Measurements from ENCODE around the gene CCSER1. TPM values are rescaled to one million over a fixed set of nuclear protein-coding genes. Genes with fewer than 3 reads are reported as not detected.

CCSER1 gene
- total RNA-seq, 2 experiments from 2014 or later, result not detected

DNA sequence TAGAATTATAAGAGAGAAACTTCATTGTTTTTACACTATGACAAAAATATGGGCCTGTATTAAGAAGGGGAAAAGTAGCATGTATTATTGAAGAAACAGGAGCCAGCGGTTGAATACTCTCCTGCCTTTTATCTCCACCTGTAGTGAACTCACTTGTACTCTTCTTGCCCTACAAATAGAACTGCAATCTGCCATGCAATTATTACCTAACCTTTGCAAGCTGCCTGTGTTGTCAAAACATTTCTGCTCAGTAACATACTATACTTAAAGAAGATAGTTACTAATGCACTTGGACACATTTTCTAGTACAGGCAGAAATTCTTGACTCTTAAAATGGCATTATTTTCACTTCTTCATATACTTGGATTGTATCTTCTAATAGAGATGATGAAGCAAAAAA lies 1358.2 kb downstream of the CCSER1 start:
- no peaks in the 10 kb centered on the region for H3K36me3 ChIP-seq (ENCODE audit: insufficient read depth, low read length)
- H3K9me2 ChIP-seq (ENCODE audit: insufficient read depth, low read length), result no peaks in the 10 kb centered on the region
- ChIA-PET POLR2A (interaction anchor here (0.6 kb wide), 1 partner anchor 220 kb away, joined by 3 read pairs; no protein-coding TSS in a partner anchor), CTCF (ENCODE audit: unreplicated experiment) (no interaction called here)
- H3K4me2 ChIP-seq (ENCODE audit: low read length), result no peak overlapping the region
- H3K4me3 ChIP-seq (ENCODE audit: low read depth, low read length, poor library complexity, severe bottlenecking), result no peak overlapping the region
- no TSS peak for BruUV-seq (replicated peaks)
- intact Hi-C loops (cut with micrococcal nuclease; ENCODE audit: unreplicated experiment), result no loop called here
- no peak overlapping the region for H2AFZ ChIP-seq (ENCODE audit: low read length)
- H3K9me3 ChIP-seq (ENCODE audit: low read length), result no peaks in the 10 kb centered on the region
- H3K4me1 ChIP-seq (ENCODE audit: insufficient read depth, low read length, poor library complexity, severe bottlenecking), result no peaks in the 10 kb centered on the region
- no peak for TF ChIP-seq CTCF (conservative IDR thresholded peaks at IDR 0.05; ENCODE audit: low read length)
- no peak for TF ChIP-seq EZH2phosphoT487 (IDR thresholded peaks at IDR 0.05; ENCODE audit: borderline replicate concordance, low read depth, low read length)
- no peaks in the 10 kb centered on the region for H3K79me2 ChIP-seq (ENCODE audit: insufficient read depth, low read depth, low read length)
- DNase-seq (ENCODE audit: low spot score), result no peak
- no peaks in the 10 kb centered on the region for H4K20me1 ChIP-seq (ENCODE audit: insufficient read depth, low read length)
- H3K27ac ChIP-seq (ENCODE audit: low read depth, low read length, poor library complexity, severe bottlenecking), result no peak overlapping the region

GRCh38 chr4:91488946-91489345 lies 1361.8 kb downstream of the CCSER1 start:
- H3K4me1 ChIP-seq (ENCODE audit: insufficient read depth, low read length, poor library complexity, severe bottlenecking), result no peaks in the 10 kb centered on the region
- no peaks in the 10 kb centered on the region for H3K9me2 ChIP-seq (ENCODE audit: insufficient read depth, low read length)
- no peak overlapping the region for H3K4me3 ChIP-seq (ENCODE audit: low read depth, low read length, poor library complexity, severe bottlenecking)
- no peak overlapping the region for H2AFZ ChIP-seq (ENCODE audit: low read length)
- intact Hi-C loops (cut with micrococcal nuclease; ENCODE audit: unreplicated experiment), result no loop called here
- no peak for DNase-seq (ENCODE audit: low spot score)
- no peaks in the 10 kb centered on the region for H3K9me3 ChIP-seq (ENCODE audit: low read length)
- no peaks in the 10 kb centered on the region for H4K20me1 ChIP-seq (ENCODE audit: insufficient read depth, low read length)
- ChIA-PET POLR2A (no interaction called here), CTCF (ENCODE audit: unreplicated experiment) (no interaction called here)
- H3K27ac ChIP-seq (ENCODE audit: low read depth, low read length, poor library complexity, severe bottlenecking), result no peak overlapping the region
- no peak overlapping the region for H3K4me2 ChIP-seq (ENCODE audit: low read length)
- no peaks in the 10 kb centered on the region for H3K79me2 ChIP-seq (ENCODE audit: insufficient read depth, low read depth, low read length)
- no TSS peak for BruUV-seq (replicated peaks)
- TF ChIP-seq EZH2phosphoT487 (IDR thresholded peaks at IDR 0.05; ENCODE audit: borderline replicate concordance, low read depth, low read length) (no peak), CTCF (conservative IDR thresholded peaks at IDR 0.05; ENCODE audit: low read length) (no peak)
- H3K36me3 ChIP-seq (ENCODE audit: insufficient read depth, low read length), result no peaks in the 10 kb centered on the region

GRCh38 chr4:91497892-91498291 lies 1370.7 kb downstream of the CCSER1 start:
- Histone ChIP-seq H3K4me2 (ENCODE audit: low read length) (no peak overlapping the region), H3K4me3 (ENCODE audit: low read depth, low read length, poor library complexity, severe bottlenecking) (no peak overlapping the region), H3K9me3 (ENCODE audit: low read length) (no peaks in the 10 kb centered on the region), H3K79me2 (ENCODE audit: insufficient read depth, low read depth, low read length) (no peaks in the 10 kb centered on the region), H3K36me3 (ENCODE audit: insufficient read depth, low read length) (no peaks in the 10 kb centered on the region), H3K4me1 (ENCODE audit: insufficient read depth, low read length, poor library complexity, severe bottlenecking) (no peaks in the 10 kb centered on the region), H4K20me1 (ENCODE audit: insufficient read depth, low read length) (no peaks in the 10 kb centered on the region), H3K27ac (ENCODE audit: low read depth, low read length, poor library complexity, severe bottlenecking) (no peak overlapping the region), H3K9me2 (ENCODE audit: insufficient read depth, low read length) (no peaks in the 10 kb centered on the region), H2AFZ (ENCODE audit: low read length) (no peak overlapping the region)
- no peak for TF ChIP-seq EZH2phosphoT487 (IDR thresholded peaks at IDR 0.05; ENCODE audit: borderline replicate concordance, low read depth, low read length)
- no peak for TF ChIP-seq CTCF (conservative IDR thresholded peaks at IDR 0.05; ENCODE audit: low read length)
- ChIA-PET CTCF (ENCODE audit: unreplicated experiment) (no interaction called here), POLR2A (interaction anchor here (0.9 kb wide), 1 partner anchor 20 kb away, joined by 3 read pairs; no protein-coding TSS in a partner anchor)
- BruUV-seq (replicated peaks), result no TSS peak
- no peak for DNase-seq (ENCODE audit: low spot score)
- intact Hi-C loops (cut with micrococcal nuclease; ENCODE audit: unreplicated experiment), result no loop called here
